ENCODE measurements around the gene FAH. TPM values are rescaled to one million over a fixed set of nuclear protein-coding genes. Genes with fewer than 3 reads are reported as not detected.
"Not testable (repeated sequence)": the region's sequence is repeated elsewhere in the genome, so short reads cannot be mapped to it uniquely, and the experiment has no call there.

Gene FAH
- total RNA-seq, 1 experiment from 2014 or later: 21.4 TPM

DNA sequence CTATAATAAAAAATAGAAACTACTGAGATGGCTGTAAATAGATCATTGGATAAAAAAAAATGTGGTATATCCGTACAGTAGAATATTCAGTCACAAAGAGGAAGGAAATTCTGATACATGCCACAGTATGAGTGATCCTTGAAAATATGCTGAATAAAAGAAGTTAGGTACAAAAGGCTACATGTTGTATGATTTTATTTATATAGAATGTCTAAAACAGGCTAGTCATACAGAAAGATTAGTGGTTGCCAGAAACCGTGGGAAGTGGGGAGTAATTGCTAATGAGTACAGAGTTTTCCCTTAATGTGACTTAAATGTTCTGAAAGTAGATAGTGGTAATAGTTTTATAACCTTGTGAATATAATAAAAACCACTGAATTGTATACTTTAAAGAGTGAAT is 24.9 kb upstream of the FAH start:
- H3K27me3 ChIP-seq (ENCODE audit: control insufficient read depth, insufficient read depth, low read length): no peaks in the 10 kb centered on the region
- no peak overlapping the region for H3K4me3 ChIP-seq (ENCODE audit: insufficient read depth, low read depth, low read length)
- peaks cover 3% of the 10 kb centered on the region for H3K36me3 ChIP-seq (replicated peaks; ENCODE audit: control insufficient read depth, insufficient read depth, low read length)
- DNase-seq: no peak

GRCh38 chr15:80132382-80132781 is 20.4 kb upstream of the FAH start:
- DNase-seq: no peak
- H3K4me3 ChIP-seq (ENCODE audit: insufficient read depth, low read depth, low read length): no peak overlapping the region
- H3K36me3 ChIP-seq (replicated peaks; ENCODE audit: control insufficient read depth, insufficient read depth, low read length): peaks cover 3% of the 10 kb centered on the region; the same call in 1 of the 2 replicates
- no peaks in the 10 kb centered on the region for H3K27me3 ChIP-seq (ENCODE audit: control insufficient read depth, insufficient read depth, low read length)

GRCh38 chr15:80136854-80137253 is 15.9 kb upstream of the FAH start:
- DNase-seq: no peak
- H3K36me3 ChIP-seq (replicated peaks; ENCODE audit: control insufficient read depth, insufficient read depth, low read length): peaks cover 3% of the 10 kb centered on the region; the same call in 1 of the 2 replicates
- no peak overlapping the region for H3K4me3 ChIP-seq (ENCODE audit: insufficient read depth, low read depth, low read length)
- no peaks in the 10 kb centered on the region for H3K27me3 ChIP-seq (ENCODE audit: control insufficient read depth, insufficient read depth, low read length)

DNA sequence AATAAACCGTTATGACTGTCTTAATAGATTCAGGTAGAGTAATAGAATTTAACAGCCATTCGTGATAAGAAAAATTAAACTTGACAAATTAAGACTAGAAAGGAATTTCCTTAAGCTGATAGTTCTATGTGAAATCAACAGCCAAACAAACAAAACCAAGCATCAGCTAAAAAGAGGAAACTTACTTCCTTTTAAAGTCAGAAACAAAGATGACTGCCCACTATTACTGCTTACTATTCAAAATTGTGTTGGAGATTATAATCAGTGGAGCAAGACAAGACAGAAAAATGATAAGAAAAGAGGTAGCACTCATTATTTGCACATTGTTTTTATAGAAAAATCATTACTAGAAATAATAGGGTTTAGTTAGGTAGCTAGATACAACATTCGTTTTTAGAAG is 13.8 kb upstream of the FAH start:
- no peak overlapping the region for H3K4me3 ChIP-seq (ENCODE audit: insufficient read depth, low read depth, low read length)
- no peaks in the 10 kb centered on the region for H3K27me3 ChIP-seq (ENCODE audit: control insufficient read depth, insufficient read depth, low read length)
- H3K36me3 ChIP-seq (replicated peaks; ENCODE audit: control insufficient read depth, insufficient read depth, low read length): peaks cover 3% of the 10 kb centered on the region; the same call in 1 of the 2 replicates
- DNase-seq: no peak

GRCh38 chr15:80140909-80141308 is 11.9 kb upstream of the FAH start:
- Histone ChIP-seq H3K36me3 (replicated peaks; ENCODE audit: control insufficient read depth, insufficient read depth, low read length) (peaks cover 2% of the 10 kb centered on the region; the same call in 1 of the 2 replicates), H3K27me3 (ENCODE audit: control insufficient read depth, insufficient read depth, low read length) (no peaks in the 10 kb centered on the region), H3K4me3 (ENCODE audit: insufficient read depth, low read depth, low read length) (no peak overlapping the region)
- no peak for DNase-seq

DNA sequence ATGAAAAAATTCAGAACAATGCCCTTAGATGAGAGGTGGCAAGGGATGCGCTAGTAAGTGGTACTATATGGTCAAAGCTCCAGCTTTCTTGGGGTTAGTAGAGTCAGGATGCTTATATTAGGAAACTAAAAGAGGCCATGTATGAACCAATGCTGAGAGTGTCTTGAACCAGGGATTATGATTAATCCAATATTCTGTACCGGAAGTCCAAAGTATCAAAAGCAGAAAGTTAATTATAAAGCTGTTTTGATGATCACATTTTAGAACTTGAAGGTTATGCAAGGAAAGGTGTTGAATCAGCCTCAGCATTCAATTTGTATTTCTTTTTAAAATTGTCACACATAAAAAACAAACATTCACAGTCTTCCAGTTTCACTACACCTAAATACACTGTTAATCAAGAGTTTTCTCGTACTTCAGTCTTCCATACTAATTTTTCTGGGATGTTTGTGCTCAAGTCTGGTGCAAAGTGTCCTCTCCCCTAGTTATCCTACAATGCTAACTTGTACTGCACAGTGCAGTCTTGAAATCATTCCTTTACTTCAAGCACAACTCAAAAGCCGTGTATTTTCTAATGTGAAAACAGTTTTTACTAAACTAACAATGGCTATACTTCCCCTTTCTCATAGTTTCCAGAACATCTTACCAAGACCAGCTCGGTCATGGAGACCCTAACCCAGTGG is 10.7 kb upstream of the FAH start:
- H3K36me3 ChIP-seq (replicated peaks; ENCODE audit: control insufficient read depth, insufficient read depth, low read length): no peaks in the 10 kb centered on the region
- no peak for DNase-seq
- no peak overlapping the region for H3K4me3 ChIP-seq (ENCODE audit: insufficient read depth, low read depth, low read length)
- no peaks in the 10 kb centered on the region for H3K27me3 ChIP-seq (ENCODE audit: control insufficient read depth, insufficient read depth, low read length)

DNA sequence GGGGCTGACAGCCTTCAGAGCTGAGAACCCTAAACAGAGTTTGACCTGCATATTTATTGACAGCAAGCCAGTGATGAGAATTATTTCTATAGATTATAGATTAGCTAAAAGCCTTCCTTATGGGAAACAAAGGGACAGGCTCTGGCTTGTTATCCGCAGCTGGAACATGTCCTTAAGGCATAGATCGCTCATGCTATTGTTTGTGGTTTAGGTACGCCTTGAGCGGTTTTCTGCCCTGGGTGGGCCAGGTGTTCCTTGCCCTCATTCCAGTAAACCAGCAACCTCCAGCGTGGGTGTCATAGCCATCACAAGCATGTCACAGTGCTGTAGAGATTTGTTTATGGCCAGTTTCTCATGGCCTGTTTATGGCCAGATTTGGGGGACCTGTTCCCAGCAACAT is 10.2 kb upstream of the FAH start:
- no peak for DNase-seq
- Histone ChIP-seq H3K4me3 (ENCODE audit: insufficient read depth, low read depth, low read length) (no peak overlapping the region), H3K27me3 (ENCODE audit: control insufficient read depth, insufficient read depth, low read length) (no peaks in the 10 kb centered on the region), H3K36me3 (replicated peaks; ENCODE audit: control insufficient read depth, insufficient read depth, low read length) (no peaks in the 10 kb centered on the region)

GRCh38 chr15:80151148-80151547 is 1.7 kb upstream of the FAH start:
- Histone ChIP-seq H3K4me3 (ENCODE audit: insufficient read depth, low read depth, low read length) (no peak overlapping the region), H3K27me3 (ENCODE audit: control insufficient read depth, insufficient read depth, low read length) (peaks cover 2% of the 10 kb centered on the region), H3K36me3 (replicated peaks; ENCODE audit: control insufficient read depth, insufficient read depth, low read length) (no peaks in the 10 kb centered on the region)
- DNase-seq: no peak

DNA sequence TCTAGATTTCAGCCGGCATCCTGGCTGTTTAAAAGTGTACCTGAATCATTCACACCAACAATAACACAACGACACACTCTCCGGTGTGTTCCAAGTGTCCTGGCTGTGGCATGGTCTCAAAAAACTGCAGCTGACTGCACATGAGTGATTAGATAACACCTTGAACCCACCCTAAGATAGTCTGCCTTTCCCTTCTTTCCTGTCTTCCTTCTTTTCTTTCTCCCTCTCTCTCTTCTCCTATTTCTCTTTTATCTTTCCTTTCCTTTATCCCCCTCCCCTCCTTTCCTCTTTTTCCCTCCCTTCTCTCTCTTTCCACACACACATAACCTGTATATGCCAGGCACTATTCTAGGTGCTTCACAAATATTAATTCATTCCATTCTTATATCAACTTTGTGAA is 1.2 kb upstream of the FAH start:
- H3K4me3 ChIP-seq (ENCODE audit: insufficient read depth, low read depth, low read length): peak overlapping the region; percentile 64; the same call in 1 of the 2 replicates
- no peak for DNase-seq
- no peaks in the 10 kb centered on the region for H3K36me3 ChIP-seq (replicated peaks; ENCODE audit: control insufficient read depth, insufficient read depth, low read length)
- H3K27me3 ChIP-seq (ENCODE audit: control insufficient read depth, insufficient read depth, low read length): peaks cover 2% of the 10 kb centered on the region

DNA sequence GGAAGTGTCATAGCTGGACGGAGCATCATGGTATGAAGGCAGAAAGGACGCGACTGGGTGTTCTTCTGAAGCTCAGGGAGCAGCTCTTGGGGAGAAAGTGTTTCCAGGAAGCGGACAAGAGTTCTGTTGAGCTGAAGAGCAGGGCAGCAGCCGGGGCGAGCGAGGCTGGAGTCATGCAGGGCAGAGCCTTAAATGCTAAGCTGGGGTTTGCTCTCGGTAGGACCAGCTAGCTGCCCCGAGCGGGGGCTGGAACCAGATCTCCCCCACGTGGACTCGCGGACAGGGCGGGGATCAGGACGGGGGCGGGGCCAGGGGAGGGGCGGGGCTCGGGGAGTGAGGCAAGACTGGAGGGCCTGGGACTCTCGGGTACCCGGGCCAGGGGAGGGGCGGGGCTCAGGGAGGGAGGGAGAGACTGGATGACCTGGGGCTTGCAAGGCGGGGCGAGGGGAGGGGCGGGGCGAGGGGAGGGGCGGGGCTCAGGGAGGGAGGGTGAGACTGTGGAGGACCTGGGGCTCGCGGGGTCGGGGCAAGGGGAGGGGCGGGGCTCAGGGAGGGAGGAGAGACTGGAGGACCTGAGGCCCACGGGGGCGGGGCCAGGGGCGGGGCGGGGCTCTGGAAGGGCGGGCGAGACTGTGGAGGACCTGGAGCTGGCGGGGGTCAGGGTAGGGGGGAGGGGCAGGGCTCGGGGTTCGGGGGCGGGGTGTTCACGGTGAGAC is 461 bp upstream of the FAH start:
- no peaks in the 10 kb centered on the region for H3K36me3 ChIP-seq (replicated peaks; ENCODE audit: control insufficient read depth, insufficient read depth, low read length)
- peaks cover 2% of the 10 kb centered on the region for H3K27me3 ChIP-seq (ENCODE audit: control insufficient read depth, insufficient read depth, low read length)
- DNase-seq: peak; percentile 100
- peak overlapping the region; percentile 64 for H3K4me3 ChIP-seq (ENCODE audit: insufficient read depth, low read depth, low read length)

DNA sequence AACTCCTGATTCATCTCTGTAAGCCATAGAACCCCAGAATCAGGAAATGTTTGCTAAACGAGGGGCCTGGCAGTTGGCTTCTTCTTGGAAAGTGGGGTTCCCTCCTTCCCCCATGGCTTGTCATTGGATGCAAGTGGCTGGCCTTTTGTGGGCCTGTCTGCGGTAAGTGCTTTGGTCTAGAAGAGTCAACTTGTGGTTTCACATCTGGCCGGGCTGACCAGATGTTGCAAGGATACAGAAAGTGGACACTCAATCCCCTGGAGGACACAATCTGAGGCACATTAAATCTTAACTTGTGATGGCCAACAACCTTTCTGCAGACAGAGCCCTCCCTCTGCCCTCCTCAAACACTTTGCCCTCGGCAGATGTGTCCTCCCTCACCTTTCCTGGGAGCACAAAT is 1.1 kb downstream of the FAH start:
- Histone ChIP-seq H3K27me3 (ENCODE audit: control insufficient read depth, insufficient read depth, low read length) (peaks cover 2% of the 10 kb centered on the region), H3K4me3 (ENCODE audit: insufficient read depth, low read depth, low read length) (no peak overlapping the region; the same call in 1 of the 2 replicates), H3K36me3 (replicated peaks; ENCODE audit: control insufficient read depth, insufficient read depth, low read length) (peaks cover 1% of the 10 kb centered on the region)
- DNase-seq: no peak

GRCh38 chr15:80154336-80154735 is 1.5 kb downstream of the FAH start:
- no peak for DNase-seq
- peaks cover 1% of the 10 kb centered on the region for H3K36me3 ChIP-seq (replicated peaks; ENCODE audit: control insufficient read depth, insufficient read depth, low read length)
- peaks cover 2% of the 10 kb centered on the region for H3K27me3 ChIP-seq (ENCODE audit: control insufficient read depth, insufficient read depth, low read length)
- no peak overlapping the region for H3K4me3 ChIP-seq (ENCODE audit: insufficient read depth, low read depth, low read length)

DNA sequence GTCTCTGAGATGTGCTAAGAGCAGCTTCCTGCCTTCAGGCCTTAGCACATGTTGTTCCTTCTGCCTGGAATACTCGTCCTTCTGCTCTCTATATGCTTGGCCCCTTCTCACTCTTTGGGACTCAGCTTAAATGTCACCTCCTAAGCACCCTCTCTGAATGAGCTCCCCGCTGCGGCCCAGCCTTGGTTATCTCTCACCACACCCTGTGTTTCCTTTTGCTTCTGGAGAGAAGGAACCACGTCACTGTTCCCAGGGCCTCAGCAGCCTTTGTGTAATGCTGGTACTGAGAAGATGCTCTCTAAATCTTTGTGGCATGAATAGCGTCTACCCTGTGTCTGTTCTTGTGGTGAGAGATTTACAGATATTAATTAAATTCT is 2.2 kb downstream of the FAH start:
- Histone ChIP-seq H3K36me3 (replicated peaks; ENCODE audit: control insufficient read depth, insufficient read depth, low read length) (peaks cover 1% of the 10 kb centered on the region), H3K4me3 (ENCODE audit: insufficient read depth, low read depth, low read length) (no peak overlapping the region), H3K27me3 (ENCODE audit: control insufficient read depth, insufficient read depth, low read length) (peaks cover 2% of the 10 kb centered on the region)
- DNase-seq: no peak

- not testable (repeated sequence) for H3K36me3 ChIP-seq (replicated peaks; ENCODE audit: control insufficient read depth, insufficient read depth, low read length); H3K4me3 ChIP-seq (ENCODE audit: insufficient read depth, low read depth, low read length); H3K27me3 ChIP-seq (ENCODE audit: control insufficient read depth, insufficient read depth, low read length); DNase-seq
These were observed 2.8 kb downstream of the FAH start for GRCh38 chr15:80155378-80156175.

Measured in H7 (cell line).